Cerebellar cortex (tissue), 1 donor: ENCODE measurements around the gene PPP6C.
"Not testable (repeated sequence)": the region's sequence is repeated elsewhere in the genome, so short reads cannot be mapped to it uniquely, and the experiment has no call there.

Experiments
- DNase-seq: peaks from one replicate; pipeline ENCODE4 v3.0.0-alpha.2; 2015; ENCODE audit warnings: low spot score

The PPP6C gene

DNA sequence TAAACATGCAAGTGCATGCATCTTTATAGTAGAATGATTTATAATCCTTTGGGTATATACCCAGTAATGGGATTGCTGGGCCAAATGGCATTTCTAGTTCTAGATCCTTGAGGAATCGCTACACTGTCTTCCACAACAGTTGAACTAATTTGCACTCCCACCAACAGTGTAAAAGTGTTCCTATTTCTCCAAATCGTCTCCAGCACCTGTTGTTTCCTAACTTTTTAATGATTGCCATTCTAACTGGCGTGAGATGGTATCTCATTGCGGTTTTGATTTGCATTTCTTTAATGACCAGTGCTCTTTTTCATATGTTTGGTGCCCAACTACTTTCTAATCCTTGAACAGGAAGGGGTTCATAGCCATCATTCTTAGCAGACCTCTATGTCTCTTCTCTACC is 7.8 kb downstream of the PPP6C start:
- not testable (repeated sequence) for DNase-seq

DNA sequence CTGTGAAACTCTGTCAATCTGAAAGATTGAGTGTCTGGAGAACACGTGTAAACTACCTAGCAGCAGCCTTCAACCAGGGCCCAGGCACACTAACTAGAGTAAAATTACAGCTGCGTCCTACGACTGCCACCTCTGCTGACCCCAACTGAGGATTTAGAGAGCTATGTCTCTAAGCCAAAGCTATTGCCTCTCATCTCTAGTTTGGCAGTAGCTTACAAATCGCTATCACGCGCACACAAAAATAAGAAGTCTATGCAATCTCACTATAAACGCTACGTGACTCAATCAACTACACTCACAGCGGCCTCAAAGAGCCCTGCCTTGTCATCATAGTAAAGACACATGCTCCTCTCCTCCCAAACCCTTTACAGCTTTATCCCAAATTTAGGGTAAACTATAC is 8.7 kb downstream of the PPP6C start:
- DNase-seq, result no peak

DNA sequence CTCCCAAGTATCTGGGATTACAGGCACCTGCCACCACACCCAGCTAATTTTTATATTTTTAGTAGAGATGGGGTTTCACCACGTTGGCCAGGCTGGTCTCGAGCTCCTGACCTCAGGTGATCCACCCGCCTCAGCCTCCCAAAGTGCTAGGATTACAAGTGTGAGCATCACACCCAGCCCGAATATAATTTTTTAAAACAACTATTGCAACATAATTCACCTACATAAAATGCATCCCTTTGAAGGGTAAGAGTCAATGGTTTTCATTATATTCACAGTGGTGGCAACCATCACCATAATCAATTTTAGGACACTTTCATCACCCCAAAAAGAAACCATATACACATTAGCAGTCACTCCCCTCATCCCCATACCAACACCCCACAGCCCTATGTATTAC is 9.8 kb downstream of the PPP6C start:
- DNase-seq, result not testable (repeated sequence)

DNA sequence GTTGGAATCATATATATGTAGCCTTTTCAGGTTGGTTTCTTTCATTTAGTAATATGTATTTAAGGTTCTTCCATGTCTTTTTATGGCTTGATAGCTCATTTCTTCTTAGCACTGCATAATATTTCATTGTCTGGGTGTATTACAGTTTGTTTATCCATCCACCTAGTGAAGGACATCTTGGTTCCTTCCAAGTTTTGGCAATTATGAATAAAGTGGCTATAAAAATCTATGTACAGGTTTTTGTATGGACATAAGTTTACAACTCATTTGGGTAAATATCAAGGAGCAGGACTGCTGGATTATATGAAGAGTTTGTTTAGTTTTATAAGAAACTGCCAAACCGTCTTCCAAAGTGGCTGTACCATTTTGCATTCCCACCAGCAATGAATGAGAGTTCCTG is 11.7 kb downstream of the PPP6C start:
- DNase-seq, result no peak

DNA sequence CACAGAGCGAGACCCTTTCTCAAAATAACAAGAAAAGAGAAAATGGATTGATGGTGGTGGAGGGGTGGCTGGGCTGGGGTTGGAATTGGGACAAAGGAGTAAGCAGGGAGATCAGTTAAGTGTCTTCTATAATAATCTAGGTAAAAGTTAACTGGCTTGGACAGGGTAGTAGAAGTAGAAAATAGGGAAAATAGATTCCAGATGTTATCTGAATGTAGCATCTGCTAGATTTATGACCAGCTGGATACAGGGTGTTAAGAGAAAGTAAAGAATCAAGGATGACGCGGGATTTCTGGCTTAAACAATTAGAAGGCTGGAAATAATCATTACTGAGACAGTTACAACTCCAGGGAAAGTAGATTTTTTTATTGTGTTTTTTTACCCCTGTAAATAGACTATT is 13.0 kb downstream of the PPP6C start:
- DNase-seq, result no peak

DNA sequence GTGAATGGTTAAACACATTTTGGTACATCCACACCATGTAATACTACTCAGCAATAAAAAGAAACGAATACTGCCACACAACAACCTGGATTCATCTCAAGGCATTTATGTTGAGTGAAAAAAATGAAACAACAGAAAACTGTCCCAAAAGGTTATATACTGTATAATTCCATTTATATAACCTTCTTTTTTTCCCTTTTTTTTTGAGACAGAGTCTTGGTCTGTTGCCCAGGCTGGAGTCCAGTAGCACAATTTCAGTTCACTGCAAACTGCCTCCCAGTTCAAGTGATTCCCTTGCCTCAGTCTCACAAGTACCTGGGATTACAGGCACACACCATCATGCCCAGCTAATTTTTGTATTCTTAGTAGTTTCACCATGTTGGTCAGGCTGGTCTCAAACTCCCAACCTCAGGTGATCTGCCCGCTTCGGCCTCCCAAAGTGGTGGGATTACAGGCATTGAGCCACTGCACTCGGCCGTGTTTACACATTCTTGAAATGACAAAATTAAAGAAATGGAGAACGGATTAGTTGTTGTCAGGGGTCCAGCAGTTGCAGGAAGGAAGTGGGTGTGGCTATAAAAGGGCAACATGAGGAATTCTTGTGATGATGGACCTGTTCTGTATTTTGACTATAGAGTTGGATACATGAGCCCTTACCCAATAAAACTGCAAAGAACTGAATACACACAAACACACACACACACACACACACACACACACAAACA is 17.4 kb downstream of the PPP6C start:
- DNase-seq, result no peak

DNA sequence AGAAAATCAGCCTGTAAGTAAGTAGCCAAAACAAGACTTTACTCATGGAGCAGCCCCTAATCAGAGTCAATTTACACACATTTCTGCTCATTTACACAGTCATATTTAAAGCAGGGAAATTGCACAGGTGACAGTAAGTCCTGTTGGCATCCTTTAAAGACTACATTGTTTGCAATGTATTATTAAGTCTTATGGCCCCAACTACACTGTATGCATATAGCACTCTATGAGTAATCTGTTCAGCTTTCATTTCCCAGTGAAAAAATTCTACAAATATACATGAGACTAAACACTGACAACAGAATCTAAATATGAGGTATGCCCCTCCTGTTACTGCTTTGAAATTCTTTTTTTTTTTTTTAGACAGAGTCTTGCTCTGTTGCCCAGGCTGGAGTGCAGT is 19.7 kb downstream of the PPP6C start:
- no peak for DNase-seq

DNA sequence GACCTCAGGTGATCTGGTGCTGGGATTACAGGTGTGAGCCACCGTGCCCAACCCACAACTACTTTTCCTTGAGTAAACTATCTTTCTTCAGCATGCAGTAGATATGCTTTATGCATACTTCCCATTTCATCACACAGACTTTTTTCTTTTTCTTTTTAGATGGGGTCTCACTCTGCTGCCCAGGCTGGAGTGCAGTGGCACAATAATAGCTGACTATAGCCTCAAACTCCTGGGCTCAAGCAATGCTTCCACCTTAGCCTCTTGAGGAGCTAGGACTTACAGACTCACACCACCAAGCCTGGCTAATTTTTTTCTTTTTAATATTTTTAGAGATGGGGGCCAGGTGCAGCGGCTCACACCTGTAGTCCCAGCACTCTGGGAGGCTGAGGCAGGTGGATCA is 22.8 kb downstream of the PPP6C start:
- no peak for DNase-seq

DNA sequence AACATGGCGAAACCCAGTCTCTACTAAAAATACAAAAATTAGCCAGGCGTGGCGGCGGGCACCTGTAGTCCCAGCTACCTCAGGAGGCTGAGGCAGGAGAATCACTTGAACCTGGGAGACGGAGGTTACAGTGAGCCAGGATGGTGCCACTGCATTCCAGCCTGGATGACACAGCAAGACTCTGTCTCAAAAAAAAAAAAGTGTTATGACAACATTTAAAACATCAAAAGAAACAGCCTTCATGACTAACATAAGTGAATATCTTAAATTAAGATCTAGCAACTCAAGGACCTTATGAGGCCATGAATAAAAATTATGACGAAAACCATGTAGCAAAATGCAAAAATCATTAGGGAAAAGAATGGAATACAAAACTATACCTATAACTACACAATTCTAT is 26.7 kb downstream of the PPP6C start:
- not testable (repeated sequence) for DNase-seq

DNA sequence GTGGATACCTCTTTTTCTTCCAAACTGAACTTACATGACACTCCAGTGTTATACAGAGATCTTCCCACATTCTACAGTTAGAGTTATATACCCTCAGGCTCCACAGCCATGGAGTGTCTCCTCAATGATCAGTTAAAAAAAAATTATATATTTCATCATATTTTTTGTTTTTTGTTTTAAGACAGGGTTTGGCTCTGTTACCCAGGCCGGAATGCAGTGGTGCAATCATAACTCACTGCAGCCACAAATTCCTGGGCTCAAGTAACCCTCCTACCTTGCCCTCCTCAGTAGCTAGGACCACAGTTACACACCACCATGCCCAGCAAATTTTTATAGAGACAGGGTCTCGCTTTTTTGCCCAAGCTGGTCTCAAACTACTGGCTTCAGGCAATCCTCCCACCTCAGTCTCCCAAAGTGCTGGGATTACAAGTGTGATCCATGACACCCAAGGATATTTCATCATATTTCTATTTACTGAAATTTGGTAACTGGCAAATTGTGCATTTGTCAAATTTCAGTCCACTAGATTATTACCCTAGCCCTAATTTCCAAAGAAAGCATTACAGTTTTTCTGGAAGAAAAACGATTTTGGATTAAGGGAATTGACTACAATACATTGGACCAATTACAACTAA is 28.2 kb downstream of the PPP6C start:
- DNase-seq, result no peak

DNA sequence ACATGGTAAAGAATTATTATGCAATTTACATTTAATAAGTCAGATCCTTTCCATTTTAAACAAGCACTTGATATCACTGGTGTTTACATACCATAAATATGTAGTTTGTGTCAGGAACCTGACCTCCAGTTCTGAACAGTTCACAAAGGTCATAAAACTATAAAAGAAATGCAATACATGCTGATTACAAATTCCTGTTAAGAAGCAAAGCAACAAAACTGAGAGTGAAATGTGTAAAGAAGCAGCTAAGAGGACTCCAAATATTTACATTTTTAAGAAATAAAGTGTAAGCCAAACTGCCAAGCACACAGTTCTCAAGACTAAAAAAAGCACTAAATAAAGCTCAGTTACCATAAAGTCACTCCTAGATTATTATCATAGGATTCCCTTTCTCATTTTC is 28.9 kb downstream of the PPP6C start:
- DNase-seq, result no peak

DNA sequence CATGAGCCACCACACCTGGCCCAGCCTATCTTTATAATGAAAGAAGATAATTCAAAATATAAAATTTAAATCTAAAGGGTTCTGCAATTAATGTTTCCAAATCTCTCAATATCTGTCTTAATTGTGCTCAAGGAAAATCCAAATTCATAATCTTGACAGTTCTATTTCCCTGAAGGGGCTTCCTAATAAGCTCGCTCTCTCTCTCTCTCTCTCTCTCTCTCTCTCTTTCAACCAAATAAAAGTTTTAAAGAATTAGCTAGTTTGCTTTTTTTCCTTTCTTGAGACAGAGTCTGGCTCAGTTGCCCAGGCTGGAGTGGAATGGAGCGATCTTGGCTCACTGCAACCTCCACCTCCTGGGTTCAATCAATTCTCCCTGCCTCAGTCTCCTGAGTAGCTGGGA is 33.1 kb downstream of the PPP6C start:
- DNase-seq, result no peak

DNA sequence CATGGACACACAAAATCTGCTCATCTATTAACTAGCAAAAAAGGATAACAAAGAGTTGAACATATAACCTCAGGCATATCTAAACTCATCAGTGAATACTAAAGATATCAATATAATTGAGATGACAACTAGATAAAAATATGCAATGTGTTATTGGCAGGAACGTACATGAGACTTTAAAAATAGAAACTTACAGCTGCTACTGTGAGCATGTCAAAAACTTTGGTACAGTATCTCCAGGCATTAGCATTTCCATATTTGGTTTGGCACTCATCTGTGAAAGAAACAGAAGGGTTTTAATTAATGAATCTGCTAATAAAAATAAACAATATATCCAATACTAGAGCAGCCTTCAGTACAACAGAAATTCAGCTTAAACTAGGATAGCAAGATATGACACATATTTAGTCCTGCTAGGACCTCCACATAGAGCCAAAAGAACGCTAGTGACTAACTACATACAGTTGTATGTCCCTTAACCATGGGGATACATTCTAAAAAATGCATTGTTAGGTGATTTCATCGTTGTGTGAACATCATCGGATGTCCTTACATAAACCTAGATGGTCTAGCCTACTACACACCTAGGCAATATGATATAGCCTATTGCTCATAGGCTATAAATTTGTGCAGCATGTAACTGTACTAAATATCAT is 35.8 kb downstream of the PPP6C start:
- no peak for DNase-seq

DNA sequence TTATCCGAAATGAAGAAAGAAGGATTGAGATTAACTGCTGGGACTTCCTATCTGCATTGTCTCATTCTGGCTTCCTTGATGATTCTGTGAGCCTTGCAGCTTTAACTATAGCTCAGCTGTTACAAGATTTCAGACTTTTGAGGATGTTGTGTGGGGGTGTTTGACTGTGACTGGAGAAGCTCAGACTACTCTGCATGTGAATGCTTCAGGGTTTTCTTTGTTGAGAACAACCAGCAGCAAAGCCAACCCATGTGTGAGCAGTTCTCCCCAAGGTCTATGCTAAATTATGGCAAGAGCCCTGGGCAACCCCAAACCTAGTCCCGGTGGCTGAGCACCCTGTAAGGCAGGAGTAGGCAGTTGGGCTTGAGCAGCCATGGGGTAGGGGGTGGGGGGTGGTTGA is 37.9 kb downstream of the PPP6C start:
- no peak for DNase-seq

DNA sequence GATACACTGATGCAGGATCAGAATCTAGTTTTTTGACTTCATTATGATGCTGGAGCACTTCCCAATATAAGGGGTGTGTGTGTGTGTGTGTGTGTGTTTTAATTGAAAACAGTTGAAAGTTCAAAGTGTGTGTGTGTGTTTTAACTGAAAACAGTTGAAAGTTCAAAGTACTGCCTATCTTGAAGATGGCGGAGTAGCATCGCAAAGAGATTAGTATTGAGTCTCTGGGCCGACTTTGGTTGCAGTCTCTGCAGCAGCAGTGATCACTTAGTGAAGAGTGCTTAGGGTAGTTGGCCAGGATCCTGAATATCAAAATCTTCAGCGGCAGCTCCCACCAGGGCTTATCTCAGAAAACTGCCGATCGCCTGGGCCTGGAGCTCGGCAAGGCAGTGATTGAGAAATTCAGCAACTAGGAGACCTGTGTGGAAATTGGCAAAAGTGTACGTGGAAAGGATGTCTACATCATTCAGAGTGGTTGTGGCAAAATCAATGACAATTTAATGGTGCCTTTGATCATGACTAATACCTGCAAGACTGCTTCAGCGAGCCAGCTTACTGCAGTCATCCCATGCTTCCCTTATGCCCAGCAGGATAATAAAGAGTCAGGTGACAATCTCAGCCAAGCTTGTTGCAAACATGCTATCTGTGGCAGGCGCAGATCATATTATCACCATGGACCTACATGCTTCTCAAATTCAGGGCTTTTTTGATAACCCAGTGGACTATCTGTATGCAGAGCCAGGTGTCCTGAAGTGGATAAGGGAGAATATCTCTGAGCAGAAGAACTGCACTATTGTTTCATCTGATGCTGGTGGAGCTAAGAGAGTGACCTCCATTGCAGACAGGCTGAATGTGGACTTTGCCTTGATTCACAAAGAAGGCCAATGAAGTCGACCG is 39.0 kb downstream of the PPP6C start:
- no peak for DNase-seq

DNA sequence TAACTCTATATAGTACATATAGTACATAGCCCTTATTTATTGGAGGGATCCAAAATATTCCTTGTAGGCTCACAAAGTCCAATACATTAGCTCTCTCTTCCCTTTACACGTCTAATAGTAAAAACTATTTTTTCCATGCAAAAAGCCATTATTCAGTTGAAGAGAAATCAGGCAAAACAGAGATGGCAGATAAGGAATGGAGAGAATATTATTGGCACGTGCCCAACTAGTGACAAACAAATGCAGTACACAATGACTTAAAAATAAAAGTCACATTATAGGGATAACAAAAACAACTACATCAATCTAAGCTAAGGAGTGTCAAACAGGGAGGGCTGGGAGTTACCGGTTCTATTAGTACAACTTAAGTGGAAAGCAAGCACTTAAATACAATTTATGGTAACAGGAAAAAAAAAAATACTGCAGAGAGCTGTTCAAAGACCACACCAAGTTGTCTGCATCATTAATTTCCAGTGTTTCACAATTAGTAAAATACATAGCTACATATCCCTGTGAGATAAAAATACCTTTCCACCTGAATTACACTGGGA is 42.1 kb downstream of the PPP6C start:
- DNase-seq, result no peak

DNA sequence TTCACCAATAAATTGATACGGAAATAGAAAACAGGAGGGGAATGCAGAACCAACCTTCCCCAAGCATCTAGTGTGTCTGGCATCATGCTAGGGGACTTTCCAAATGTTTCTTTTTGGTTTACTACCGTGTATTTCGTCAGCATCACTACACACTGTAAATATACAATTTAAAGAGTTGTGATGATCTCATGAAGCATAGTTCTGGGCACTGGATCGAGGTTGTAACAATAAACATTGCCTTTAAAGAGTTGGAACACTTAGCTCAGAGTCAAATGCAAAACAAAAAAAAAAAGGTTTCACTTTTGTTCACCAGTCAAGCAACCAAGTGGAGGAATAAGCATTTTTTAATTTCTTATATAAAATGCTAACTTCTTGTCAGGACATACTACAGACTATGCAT is 43.4 kb downstream of the PPP6C start:
- no peak for DNase-seq

DNA sequence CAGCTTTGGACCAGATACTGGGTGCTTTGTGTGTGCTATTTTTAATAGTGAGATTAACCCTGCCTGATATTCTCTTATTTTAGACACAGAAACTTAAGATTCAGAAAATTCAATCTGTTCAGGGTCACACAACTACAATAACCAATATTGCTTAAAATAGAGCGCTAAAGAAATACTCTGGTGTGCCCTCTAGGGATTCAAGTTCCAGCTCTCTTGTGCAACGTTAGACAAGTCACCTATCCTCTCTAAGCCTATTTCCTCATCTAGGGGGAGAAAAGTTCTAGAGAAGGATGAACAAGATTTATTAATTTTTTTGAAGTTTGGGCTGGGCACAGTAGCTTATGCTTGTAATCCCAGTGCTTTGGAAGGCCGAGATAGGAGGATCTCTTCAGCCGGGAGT is 44.2 kb downstream of the PPP6C start:
- no peak for DNase-seq

DNA sequence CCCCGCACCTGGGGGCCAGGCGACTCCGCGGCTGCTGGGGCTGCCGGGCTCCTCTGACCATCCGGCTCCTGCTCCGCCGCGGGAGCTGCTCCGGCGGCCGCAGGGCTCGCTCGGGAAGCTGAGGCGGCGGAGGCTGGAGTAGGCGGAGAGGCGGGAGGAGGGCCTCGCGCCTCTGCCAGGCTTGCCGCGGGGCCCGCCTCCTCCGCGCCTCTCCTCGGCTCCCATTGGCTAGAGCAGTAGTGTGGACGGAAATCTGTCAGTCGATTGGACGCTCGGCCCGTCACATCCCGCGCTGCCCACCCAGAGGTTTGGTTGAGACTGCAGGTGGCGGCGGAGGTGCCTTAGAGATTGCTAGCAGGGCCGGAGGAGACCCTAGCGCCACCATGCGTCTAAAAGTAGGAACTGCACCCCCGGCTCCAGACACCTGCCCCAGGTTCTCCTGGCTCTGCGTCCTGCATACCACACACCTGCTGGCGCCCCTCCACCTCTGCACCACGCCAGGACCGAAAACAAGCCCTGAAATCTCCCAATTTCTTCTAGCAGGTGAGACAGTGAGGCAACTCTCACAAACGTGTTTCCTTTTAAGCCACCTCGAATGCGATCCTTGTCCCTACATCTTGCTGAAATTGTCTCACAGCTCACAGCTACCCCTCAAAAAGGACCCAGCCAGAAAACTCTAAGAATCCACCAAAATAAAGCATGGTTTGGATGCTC is 46.1 kb downstream of the PPP6C start, which contains the start of gene SCAI:
Gene SCAI, minus strand, starts transcription at position 152 of the 714 bp plus-strand sequence. Its CDS starts 91 bp downstream, at position 61.
- peak; percentile 99 for DNase-seq

DNA sequence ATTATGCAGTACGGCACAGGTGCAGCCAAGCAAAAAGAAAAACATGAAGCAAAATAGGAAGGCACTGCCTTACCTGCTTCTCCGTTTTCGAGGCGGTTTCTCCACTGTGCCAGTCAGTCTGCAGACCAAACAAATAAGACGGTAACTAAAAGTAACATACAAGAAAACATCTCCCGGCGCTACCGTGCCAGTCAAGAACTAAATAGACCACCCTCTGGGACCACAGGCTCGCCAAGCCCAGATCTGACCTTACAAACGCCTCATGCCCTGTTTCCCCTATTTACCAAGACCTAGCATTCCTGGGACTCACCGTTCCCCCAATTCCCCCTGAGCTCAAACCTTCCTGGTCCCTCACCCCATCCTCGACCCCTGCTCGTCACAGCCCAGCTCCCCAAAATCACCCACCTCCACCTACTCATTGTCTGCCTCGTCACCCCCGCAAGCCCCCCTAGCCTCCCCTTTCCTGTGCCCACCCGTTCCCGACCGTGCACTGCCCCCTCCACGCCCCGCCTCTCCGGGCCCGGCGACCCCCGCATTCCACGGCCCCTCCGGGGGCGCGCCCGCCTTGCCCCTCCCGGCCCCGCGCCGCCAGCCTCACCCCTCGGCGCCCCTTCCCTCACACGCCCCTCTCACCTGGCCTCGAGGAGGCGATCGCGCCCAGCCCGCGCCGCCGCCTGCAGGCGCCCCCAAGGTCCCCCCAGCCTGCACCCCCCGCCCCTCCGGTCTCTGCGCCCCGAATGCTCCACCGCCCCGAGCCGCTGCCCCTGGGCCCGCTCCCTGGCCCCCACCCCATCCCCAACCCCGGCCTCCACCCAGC is 46.8 kb downstream of the PPP6C start:
- DNase-seq, result peak; percentile 37
